ENCODE results near the gene DHDDS.

DHDDS gene

DNA sequence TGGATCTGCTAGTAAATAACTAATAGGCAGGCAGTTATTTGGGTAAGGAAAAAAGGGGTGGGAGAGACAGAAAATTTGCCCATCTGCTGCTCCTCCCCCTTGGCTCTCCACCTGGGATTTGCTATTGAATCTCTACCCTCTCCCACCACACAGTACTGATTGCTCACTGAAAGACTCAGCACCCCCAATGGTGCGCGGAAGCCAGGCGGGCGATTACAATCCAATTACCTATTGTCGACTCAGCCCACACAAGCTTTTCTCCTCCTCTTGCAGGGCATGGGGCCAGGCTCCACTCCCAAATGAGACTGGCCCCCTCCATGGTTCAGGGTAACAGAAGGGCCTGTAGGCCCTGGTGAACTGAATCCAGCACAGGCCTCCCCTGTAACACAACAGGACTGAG lies 37.4 kb downstream of the DHDDS start:
- Histone ChIP-seq H3K9ac (ENCODE audit: low read depth, low read length) (no peak overlapping the region), H3K4me1 (ENCODE audit: control insufficient read depth, insufficient read depth, low read length) (peaks cover 25% of the 10 kb centered on the region), H3K4me3 (ENCODE audit: low read length) (no peak overlapping the region), H3K27me3 (ENCODE audit: control insufficient read depth, insufficient read depth, low read length) (no peaks in the 10 kb centered on the region), H3K36me3 (ENCODE audit: insufficient read depth, low read length) (peaks cover 62% of the 10 kb centered on the region), H3K4me2 (ENCODE audit: low read length) (no peak overlapping the region), H3K9me3 (replicated peaks; ENCODE audit: low read length) (no peaks in the 10 kb centered on the region)

DNA sequence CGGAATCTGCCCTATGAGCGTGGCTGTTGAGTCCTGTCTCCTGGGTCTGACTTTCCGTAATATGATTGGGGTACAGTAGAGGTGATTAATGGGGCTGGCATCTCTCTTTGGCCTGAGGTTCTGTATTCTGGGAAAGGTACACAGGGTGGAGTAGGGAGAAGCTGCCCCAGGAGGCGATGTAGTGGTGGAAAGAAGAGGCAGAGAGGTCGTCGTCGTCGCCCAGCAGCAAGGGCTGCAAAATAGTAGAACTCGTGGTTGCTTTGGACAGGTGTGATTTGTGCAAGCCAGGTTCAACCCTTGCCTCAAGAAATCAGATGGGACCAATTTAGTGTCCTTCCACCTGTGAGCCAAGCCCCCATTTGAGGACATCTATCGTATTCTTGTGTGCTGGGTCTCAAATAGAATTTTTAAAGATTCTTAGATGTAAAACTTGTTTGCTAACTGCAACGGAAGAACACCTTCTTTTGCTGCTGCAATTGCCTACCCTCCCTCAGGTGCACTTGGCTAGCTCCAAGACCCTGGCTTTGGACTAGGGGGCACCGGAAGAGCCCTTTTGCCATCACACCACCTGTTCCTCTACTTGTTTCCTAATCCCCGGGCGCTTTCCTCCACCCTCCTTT lies 38.9 kb downstream of the DHDDS start:
- Histone ChIP-seq H3K27me3 (ENCODE audit: control insufficient read depth, insufficient read depth, low read length) (no peaks in the 10 kb centered on the region), H3K4me3 (ENCODE audit: low read length) (peak overlapping the region; percentile 74), H3K9me3 (replicated peaks; ENCODE audit: low read length) (no peaks in the 10 kb centered on the region), H3K9ac (ENCODE audit: low read depth, low read length) (no peak overlapping the region), H3K36me3 (ENCODE audit: insufficient read depth, low read length) (peaks cover 56% of the 10 kb centered on the region), H3K4me2 (ENCODE audit: low read length) (peak overlapping the region; percentile 85), H3K4me1 (ENCODE audit: control insufficient read depth, insufficient read depth, low read length) (peaks cover 25% of the 10 kb centered on the region)

DNA sequence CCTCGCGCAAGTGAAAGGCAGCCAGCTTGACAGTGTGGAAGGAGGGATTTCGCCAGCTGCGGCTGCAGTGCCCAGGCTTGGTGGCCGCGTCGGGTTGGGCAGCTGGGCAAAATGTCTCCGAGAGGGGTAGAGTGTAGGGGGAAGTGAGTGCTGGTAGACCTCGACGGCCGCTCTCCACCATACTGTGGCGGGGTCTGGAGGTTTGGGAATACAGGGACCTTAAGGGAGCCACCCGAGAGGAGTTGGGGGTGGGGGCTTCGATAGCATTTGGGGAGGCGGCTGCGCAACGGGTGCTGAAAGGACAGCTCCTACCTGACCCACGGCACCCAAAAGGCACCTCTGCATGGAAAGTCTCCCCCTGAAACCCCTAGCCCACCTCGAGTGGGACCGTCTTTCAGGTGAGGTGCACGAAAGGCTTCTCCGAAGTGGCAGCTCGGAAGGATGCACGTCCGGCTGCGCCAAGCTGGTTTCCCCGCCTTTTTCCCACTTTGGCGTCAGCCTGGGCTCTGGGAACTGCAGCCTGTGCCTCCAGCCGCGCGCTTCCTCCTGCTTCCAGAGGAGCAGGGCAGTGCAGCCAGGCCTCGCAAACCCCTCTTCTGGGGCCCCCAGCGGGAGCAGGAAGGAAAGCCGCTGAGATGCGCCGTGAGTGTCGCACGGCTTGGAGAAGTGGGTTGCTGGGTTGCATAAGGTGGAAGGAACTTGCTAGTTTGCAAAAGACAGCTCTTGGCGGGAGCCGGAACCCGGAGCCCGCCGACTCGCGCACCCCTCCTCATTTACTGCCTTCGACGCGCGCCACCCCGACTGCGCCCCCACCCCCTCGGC lies 39.6 kb downstream of the DHDDS start:
- H3K27me3 ChIP-seq (ENCODE audit: control insufficient read depth, insufficient read depth, low read length) = no peaks in the 10 kb centered on the region
- H3K9ac ChIP-seq (ENCODE audit: low read depth, low read length) = peak overlapping the region; percentile 32
- no peaks in the 10 kb centered on the region for H3K9me3 ChIP-seq (replicated peaks; ENCODE audit: low read length)
- H3K4me2 ChIP-seq (ENCODE audit: low read length) = peak overlapping the region; percentile 85
- H3K4me3 ChIP-seq (ENCODE audit: low read length) = peak overlapping the region; percentile 74
- peaks cover 56% of the 10 kb centered on the region for H3K36me3 ChIP-seq (ENCODE audit: insufficient read depth, low read length)
- peaks cover 25% of the 10 kb centered on the region for H3K4me1 ChIP-seq (ENCODE audit: control insufficient read depth, insufficient read depth, low read length)

DNA sequence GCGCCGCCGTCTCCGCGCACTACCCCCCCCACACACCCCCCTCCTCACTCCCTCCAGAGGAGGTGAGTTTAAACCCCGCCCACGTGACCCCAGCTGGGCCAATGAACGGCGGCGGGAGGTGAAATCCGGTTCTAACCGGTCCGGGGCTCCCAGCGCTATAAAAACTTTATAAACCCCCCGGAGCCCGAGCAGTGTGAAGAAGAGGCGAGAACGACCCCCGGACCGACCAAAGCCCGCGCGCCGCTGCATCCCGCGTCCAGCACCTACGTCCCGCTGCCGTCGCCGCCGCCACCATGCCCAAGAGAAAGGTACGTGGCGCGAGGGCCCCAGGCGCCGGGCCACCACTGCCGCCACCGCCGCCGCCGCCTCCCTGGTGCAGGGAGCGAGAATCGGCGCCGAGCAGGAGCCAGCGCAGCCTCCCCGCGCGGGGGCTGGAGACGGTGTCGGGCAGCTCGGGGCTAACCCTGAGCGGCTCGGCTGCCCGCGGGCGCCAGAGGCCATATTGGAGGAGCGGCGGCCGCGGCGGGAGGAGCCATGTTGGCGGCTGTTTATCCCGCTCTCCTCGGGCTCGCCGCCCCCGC lies 40.3 kb downstream of the DHDDS start, which contains the start of gene HMGN2:
HMGN2 (plus strand) TSS at position 121 of the 581 bp plus-strand sequence; CDS start at position 294, 173 bp downstream.
- H3K27me3 ChIP-seq (ENCODE audit: control insufficient read depth, insufficient read depth, low read length) = no peaks in the 10 kb centered on the region
- peaks cover 25% of the 10 kb centered on the region for H3K4me1 ChIP-seq (ENCODE audit: control insufficient read depth, insufficient read depth, low read length)
- H3K4me2 ChIP-seq (ENCODE audit: low read length) = peak within 1 kb of the TSS; percentile 89
- H3K9me3 ChIP-seq (replicated peaks; ENCODE audit: low read length) = no peaks in the 10 kb centered on the region
- H3K36me3 ChIP-seq (ENCODE audit: insufficient read depth, low read length) = peaks cover 56% of the 10 kb centered on the region
- H3K9ac ChIP-seq (ENCODE audit: low read depth, low read length) = peak within 1 kb of the TSS; percentile 99
- peak within 1 kb of the TSS; percentile 74 for H3K4me3 ChIP-seq (ENCODE audit: low read length)

DNA sequence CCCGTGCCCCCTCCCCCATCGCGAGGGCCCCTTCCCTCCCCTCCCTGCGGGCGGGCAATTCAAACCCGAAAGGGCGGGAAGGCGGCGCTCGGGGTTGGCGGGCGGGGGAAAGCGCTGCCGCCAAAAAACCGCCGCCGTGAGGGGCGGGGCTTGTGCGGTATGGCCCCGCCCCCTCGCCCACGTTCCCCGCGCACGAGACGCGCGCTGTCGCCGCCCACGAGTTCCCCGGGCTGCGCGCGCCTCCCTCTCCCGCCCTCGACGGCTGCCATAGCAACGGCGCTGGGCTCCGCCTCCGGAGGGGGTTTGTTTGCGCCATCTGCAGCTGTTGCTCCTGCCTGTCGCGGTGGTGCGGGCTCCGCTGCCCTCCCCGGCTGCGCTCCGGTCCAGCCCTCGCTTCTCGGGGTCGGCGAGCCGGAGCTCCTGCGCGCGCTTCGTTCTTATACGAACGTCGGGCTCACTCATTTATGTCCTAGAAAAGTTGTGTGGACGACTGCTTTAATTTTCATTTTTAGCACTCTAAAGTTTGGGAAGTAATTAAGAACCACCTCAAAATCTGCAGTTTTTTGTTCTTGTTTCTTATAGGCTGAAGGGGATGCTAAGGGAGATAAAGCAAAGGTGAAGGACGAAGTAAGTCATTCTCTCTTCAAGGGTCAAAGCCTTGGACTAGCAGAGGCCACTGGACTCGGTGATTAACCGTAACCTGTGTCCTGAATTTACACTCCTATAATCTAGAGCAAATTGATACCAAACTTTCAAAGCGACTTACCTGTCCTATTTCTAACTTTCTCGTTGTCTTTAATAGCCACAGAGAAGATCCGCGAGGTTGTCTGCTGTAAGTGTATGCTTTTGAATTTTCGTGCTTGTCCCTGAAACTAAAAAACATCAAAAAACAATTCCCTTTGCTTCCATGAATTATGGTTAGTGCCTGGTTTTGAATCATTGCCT lies 41.1 kb downstream of the DHDDS start:
- Histone ChIP-seq H3K4me1 (ENCODE audit: control insufficient read depth, insufficient read depth, low read length) (peaks cover 25% of the 10 kb centered on the region), H3K36me3 (ENCODE audit: insufficient read depth, low read length) (peaks cover 51% of the 10 kb centered on the region)

DNA sequence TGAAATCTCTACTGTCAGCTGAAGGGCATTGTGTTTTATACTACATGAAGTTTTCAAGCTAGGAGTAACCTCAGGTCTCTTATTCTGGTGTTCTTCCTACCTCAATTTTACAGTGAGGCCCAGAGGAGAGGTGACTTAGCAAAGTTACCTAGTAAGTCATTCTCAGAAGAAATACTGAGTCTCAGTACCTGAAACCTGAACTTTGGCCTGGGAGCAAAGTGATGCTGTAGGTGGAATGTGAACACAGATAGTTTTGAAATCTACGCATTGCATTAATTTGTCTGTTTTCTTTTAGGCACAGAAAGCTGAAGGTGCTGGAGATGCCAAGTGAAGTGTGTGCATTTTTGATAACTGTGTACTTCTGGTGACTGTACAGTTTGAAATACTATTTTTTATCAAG lies 42.7 kb downstream of the DHDDS start:
- Histone ChIP-seq H3K36me3 (ENCODE audit: insufficient read depth, low read length) (peaks cover 42% of the 10 kb centered on the region), H3K9ac (ENCODE audit: low read depth, low read length) (no peak overlapping the region), H3K4me3 (ENCODE audit: low read length) (no peak overlapping the region), H3K9me3 (replicated peaks; ENCODE audit: low read length) (no peaks in the 10 kb centered on the region), H3K4me2 (ENCODE audit: low read length) (peak overlapping the region; percentile 89), H3K27me3 (ENCODE audit: control insufficient read depth, insufficient read depth, low read length) (no peaks in the 10 kb centered on the region), H3K4me1 (ENCODE audit: control insufficient read depth, insufficient read depth, low read length) (peaks cover 25% of the 10 kb centered on the region)

More for the DNA sequence above, 41.1 kb downstream of the DHDDS start:
- Histone ChIP-seq H3K9ac (ENCODE audit: low read depth, low read length) (peak overlapping the region; percentile 99), H3K9me3 (replicated peaks; ENCODE audit: low read length) (no peaks in the 10 kb centered on the region), H3K4me3 (ENCODE audit: low read length) (peak overlapping the region; percentile 74), H3K27me3 (ENCODE audit: control insufficient read depth, insufficient read depth, low read length) (no peaks in the 10 kb centered on the region), H3K4me2 (ENCODE audit: low read length) (peak overlapping the region; percentile 89)

DNA sequence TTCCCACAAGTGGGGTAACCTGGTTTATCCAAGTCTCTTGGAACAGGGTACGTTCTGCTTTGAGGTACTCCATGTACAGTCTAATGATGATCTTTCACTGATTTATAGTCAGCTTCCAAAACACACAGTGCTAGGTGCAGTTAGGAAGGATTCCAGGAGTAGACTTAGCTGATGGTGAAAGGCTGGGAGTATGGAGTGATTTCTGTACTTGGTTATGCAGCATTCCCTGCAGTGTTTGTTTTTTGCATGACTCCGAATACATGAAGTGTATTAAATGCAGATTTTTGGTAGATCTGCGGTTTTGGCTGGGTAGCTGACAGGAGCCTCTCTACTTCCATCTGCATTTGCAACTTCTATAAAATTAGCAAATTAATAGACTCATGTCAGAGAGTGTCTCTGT lies 43.9 kb downstream of the DHDDS start:
- Histone ChIP-seq H3K27me3 (ENCODE audit: control insufficient read depth, insufficient read depth, low read length) (no peaks in the 10 kb centered on the region), H3K4me2 (ENCODE audit: low read length) (no peak overlapping the region), H3K36me3 (ENCODE audit: insufficient read depth, low read length) (peaks cover 40% of the 10 kb centered on the region), H3K4me1 (ENCODE audit: control insufficient read depth, insufficient read depth, low read length) (peaks cover 19% of the 10 kb centered on the region), H3K4me3 (ENCODE audit: low read length) (no peak overlapping the region), H3K9me3 (replicated peaks; ENCODE audit: low read length) (no peaks in the 10 kb centered on the region), H3K9ac (ENCODE audit: low read depth, low read length) (no peak overlapping the region)

DNA sequence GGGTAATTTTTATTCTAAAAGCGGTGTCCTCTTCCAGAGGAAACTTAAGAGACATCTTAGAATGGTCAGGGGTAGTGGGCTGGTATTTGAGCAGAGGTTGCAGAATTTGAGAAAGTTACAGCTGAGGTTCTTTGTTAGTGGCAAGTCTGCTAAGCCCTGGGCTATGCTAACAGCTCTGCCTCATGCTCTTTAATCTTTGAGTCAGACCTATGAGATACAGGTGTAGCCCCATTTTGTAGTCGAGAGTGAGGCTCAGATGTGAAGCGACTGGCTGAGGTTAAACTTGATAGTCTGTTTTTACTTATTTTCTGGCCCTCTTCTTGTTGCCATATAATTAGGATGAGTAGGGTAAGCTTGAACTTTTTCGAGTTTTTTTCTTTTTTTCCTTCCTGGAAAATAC lies 44.8 kb downstream of the DHDDS start:
- H3K4me2 ChIP-seq (ENCODE audit: low read length) = no peak overlapping the region
- H3K4me1 ChIP-seq (ENCODE audit: control insufficient read depth, insufficient read depth, low read length) = peaks cover 10% of the 10 kb centered on the region
- peaks cover 40% of the 10 kb centered on the region for H3K36me3 ChIP-seq (ENCODE audit: insufficient read depth, low read length)
- H3K27me3 ChIP-seq (ENCODE audit: control insufficient read depth, insufficient read depth, low read length) = no peaks in the 10 kb centered on the region
- H3K4me3 ChIP-seq (ENCODE audit: low read length) = no peak overlapping the region
- H3K9me3 ChIP-seq (replicated peaks; ENCODE audit: low read length) = no peaks in the 10 kb centered on the region
- no peak overlapping the region for H3K9ac ChIP-seq (ENCODE audit: low read depth, low read length)

DNA sequence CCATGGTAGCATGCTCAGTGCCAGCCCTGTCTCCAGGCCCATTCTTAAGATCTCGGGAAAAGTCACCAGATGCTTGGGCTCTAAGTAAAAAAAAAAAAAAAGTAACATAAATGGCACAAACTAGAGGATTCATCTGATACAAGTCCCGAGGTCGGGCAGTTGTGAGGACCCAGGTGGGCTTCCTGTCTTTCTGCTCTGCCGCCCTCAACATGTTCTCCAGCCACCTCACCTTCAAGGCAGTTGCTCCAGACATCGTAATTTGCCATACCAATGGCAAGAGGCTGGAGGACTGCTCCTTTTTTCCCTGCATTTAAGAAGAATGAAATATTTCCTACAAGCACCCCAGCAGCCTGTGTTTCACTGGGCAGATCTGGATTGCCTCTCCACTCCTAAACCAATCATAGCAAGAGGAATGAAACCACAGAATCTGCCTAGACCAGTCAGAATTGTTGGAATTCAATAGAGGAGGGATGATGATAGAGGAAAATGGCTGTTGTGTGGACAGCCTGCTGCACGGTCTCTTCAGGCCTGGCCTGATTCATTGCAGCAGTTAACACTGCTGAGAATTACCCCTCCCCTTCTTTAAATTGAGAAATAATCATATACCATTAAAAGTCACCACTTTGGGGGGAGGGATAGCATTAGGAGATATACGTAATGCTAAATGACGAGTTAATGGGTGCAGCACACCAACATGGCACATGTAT lies 45.5 kb downstream of the DHDDS start:
- Histone ChIP-seq H3K4me3 (ENCODE audit: low read length) (no peak overlapping the region), H3K27me3 (ENCODE audit: control insufficient read depth, insufficient read depth, low read length) (no peaks in the 10 kb centered on the region), H3K9me3 (replicated peaks; ENCODE audit: low read length) (no peaks in the 10 kb centered on the region), H3K4me2 (ENCODE audit: low read length) (no peak overlapping the region), H3K4me1 (ENCODE audit: control insufficient read depth, insufficient read depth, low read length) (peaks cover 10% of the 10 kb centered on the region), H3K9ac (ENCODE audit: low read depth, low read length) (no peak overlapping the region), H3K36me3 (ENCODE audit: insufficient read depth, low read length) (peaks cover 40% of the 10 kb centered on the region)

DNA sequence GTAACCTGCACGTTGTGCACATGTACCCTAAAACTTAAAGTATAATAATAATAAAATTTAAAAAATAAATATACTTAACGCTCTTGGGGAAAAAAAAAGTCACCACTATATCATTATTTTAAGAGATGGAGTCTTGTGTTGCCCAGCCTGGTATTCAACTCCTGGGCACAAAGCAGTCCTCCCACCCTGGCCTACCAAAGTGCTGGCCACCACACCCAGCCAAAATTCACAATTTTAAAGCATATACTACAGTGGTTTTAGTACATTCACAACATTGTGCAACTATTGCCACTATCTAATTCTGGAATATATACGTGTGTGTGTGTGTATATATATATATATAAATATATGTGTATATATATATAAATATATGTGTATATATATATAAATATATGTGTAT lies 46.0 kb downstream of the DHDDS start:
- Histone ChIP-seq H3K27me3 (ENCODE audit: control insufficient read depth, insufficient read depth, low read length) (no peaks in the 10 kb centered on the region), H3K4me3 (ENCODE audit: low read length) (no peak overlapping the region), H3K9me3 (replicated peaks; ENCODE audit: low read length) (no peaks in the 10 kb centered on the region), H3K9ac (ENCODE audit: low read depth, low read length) (no peak overlapping the region), H3K36me3 (ENCODE audit: insufficient read depth, low read length) (peaks cover 39% of the 10 kb centered on the region), H3K4me1 (ENCODE audit: control insufficient read depth, insufficient read depth, low read length) (peaks cover 10% of the 10 kb centered on the region), H3K4me2 (ENCODE audit: low read length) (no peak overlapping the region)

Measured in skeletal muscle satellite cell (primary cell).